HG03571 (cell line): ENCODE data around the gene TEX13A.

ENCODE experiments used
- ATAC-seq: cut with Tn5 transposase; IDR thresholded peaks from one replicate; pipeline ENCODE4 v1.9.1; 2021; ENCODE audit not compliant: unreplicated experiment

The TEX13A gene

DNA sequence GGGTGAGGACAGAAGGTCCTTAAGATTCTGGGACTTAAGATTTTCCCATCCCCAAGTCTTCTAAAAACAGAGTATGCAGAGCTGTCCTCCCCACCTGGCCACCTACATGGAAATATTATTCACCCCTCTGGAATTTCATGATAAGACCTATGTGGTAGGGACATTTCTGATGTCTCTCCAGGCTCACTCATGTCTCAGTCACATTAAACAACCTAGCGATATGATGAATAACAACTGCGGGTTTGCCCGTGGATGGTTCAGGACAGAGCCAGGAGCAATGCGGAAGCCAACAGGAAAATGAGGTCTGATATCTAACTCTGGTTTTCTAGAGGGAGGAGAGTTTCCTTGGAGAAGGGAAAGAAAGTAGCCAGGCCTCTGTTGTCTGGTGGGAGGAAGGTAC is 47.4 kb downstream of the TEX13A start:
- no peak for ATAC-seq
